ENCODE measurements around the gene NUF2.

DNA sequence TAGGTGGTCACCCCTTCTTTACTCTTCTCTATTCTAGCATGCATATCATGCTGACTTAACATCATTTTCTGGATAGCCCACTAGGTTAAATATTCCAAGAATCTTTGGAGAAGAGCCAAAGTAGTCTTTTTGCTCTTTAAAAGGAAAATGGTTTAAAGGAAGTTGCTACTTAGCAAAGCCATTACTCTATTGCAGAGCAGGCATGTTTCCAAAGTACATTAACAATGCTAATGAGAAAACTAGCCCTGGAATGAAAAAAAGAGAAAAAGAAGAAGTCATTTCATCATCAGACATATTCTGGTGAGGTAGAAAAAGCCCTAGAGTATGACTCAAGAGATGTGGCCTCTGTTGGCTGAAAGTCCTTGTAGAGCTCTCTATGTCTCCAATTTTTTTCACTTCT, 74.0 kb downstream of the NUF2 start:
- TF ChIP-seq, protein P1, sequence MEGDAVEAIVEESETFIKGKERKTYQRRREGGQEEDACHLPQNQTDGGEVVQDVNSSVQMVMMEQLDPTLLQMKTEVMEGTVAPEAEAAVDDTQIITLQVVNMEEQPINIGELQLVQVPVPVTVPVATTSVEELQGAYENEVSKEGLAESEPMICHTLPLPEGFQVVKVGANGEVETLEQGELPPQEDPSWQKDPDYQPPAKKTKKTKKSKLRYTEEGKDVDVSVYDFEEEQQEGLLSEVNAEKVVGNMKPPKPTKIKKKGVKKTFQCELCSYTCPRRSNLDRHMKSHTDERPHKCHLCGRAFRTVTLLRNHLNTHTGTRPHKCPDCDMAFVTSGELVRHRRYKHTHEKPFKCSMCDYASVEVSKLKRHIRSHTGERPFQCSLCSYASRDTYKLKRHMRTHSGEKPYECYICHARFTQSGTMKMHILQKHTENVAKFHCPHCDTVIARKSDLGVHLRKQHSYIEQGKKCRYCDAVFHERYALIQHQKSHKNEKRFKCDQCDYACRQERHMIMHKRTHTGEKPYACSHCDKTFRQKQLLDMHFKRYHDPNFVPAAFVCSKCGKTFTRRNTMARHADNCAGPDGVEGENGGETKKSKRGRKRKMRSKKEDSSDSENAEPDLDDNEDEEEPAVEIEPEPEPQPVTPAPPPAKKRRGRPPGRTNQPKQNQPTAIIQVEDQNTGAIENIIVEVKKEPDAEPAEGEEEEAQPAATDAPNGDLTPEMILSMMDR (IDR thresholded peaks at IDR 0.05; ENCODE audit: insufficient read depth, low read length, poor library complexity, severe bottlenecking): no peak
- TF ChIP-seq EZH2phosphoT487 (conservative IDR thresholded peaks at IDR 0.05; ENCODE audit: low read length): no peak
